DND-41 (cell line): ENCODE measurements around the gene ANK3.

Experiments used
- CTCF ChIP-seq: IDR thresholded peaks from 2 replicates; pipeline ENCODE4 v1.5.1; 2012; ENCODE audit warnings: borderline replicate concordance, low read length, moderate library complexity, mild to moderate bottlenecking; ENCODE audit not compliant: poor library complexity, severe bottlenecking; ENCODE audit errors: extremely low read depth
- EZH2 ChIP-seq: IDR thresholded peaks from 3 replicates; pipeline ENCODE4 v1.6.1; 2012; ENCODE audit warnings: borderline replicate concordance, low read depth, mild to moderate bottlenecking, moderate library complexity, low read length, inconsistent platforms; ENCODE audit not compliant: severe bottlenecking

GRCh38 chr10:60309371-60309770, 80.3 kb downstream of the ANK3 start:
- no peak for TF ChIP-seq CTCF
- no peak for TF ChIP-seq EZH2
